ENCODE data around the gene HPSE2. TPM values are rescaled to one million over a fixed set of nuclear protein-coding genes. Genes with fewer than 3 reads are reported as not detected.

Gene HPSE2
- total RNA-seq, 1 donor from 2014 or later, result not detected

DNA sequence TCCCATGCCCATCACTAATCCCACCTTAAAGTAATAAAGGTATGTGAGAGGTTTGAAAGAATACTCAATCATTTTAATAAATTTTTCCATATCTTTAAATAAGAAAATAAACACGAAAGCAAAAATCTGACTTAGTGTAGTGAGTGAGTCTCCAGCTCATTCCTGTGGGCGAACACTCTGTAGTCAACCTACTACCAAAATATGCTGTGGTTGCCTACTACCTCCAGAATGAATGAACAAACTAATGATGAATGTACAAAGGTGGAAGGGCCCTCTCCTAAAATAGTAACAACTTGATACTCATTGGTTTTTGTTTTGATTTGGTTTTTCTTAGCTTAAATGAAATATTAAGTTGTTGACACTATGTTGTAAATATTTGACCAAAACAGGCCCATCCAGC lies 593.4 kb downstream of the HPSE2 start:
- Mint-ChIP-seq H3K27ac (ENCODE audit: unreplicated experiment) (no peak overlapping the region), H3K4me1 (ENCODE audit: unreplicated experiment) (peaks cover 3% of the 10 kb centered on the region), H3K36me3 (ENCODE audit: low read depth, unreplicated experiment) (no peaks in the 10 kb centered on the region), H3K27me3 (ENCODE audit: unreplicated experiment) (peaks cover 1% of the 10 kb centered on the region), H3K9me3 (ENCODE audit: unreplicated experiment) (no peaks in the 10 kb centered on the region), H3K4me3 (ENCODE audit: unreplicated experiment) (no peak overlapping the region)
- no peak for DNase-seq (ENCODE audit: low spot score)
- no peak for TF ChIP-seq CTCF (IDR thresholded peaks at IDR 0.05; ENCODE audit: unreplicated experiment)

- TF ChIP-seq CTCF (IDR thresholded peaks at IDR 0.05; ENCODE audit: unreplicated experiment), result no peak
- Mint-ChIP-seq H3K27ac (ENCODE audit: unreplicated experiment) (no peak overlapping the region), H3K9me3 (ENCODE audit: unreplicated experiment) (no peaks in the 10 kb centered on the region), H3K4me1 (ENCODE audit: unreplicated experiment) (no peaks in the 10 kb centered on the region), H3K36me3 (ENCODE audit: low read depth, unreplicated experiment) (no peaks in the 10 kb centered on the region), H3K27me3 (ENCODE audit: unreplicated experiment) (peaks cover 1% of the 10 kb centered on the region), H3K4me3 (ENCODE audit: unreplicated experiment) (no peak overlapping the region)
- no peak for DNase-seq (ENCODE audit: low spot score)
Observed at GRCh38 chr10:98638920-98639319, 596.7 kb downstream of the HPSE2 start.

DNA sequence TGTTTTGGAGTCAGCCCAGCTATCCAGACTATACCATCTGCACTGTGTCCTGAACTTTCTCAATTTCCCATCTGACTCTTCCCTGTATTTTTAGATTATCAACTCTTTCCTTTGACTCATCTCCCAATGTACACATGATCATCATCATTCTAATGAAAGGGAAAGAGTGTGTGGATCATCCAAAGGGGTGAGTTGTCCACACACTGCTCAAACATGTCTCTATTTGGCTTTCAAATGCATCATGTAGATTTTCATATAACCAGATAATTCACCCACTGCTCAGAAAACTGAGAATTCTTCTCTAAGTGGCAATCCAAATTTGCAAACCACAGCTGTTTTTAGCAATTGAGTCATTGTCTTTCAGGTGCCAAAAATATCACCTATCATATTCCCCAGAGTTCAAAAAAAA lies 598.7 kb downstream of the HPSE2 start:
- H3K27me3 Mint-ChIP-seq (ENCODE audit: unreplicated experiment), result peaks cover 1% of the 10 kb centered on the region
- TF ChIP-seq CTCF (IDR thresholded peaks at IDR 0.05; ENCODE audit: unreplicated experiment), result no peak
- H3K4me1 Mint-ChIP-seq (ENCODE audit: unreplicated experiment), result no peaks in the 10 kb centered on the region
- H3K9me3 Mint-ChIP-seq (ENCODE audit: unreplicated experiment), result no peaks in the 10 kb centered on the region
- H3K4me3 Mint-ChIP-seq (ENCODE audit: unreplicated experiment), result no peak overlapping the region
- H3K36me3 Mint-ChIP-seq (ENCODE audit: low read depth, unreplicated experiment), result no peaks in the 10 kb centered on the region
- no peak overlapping the region for H3K27ac Mint-ChIP-seq (ENCODE audit: unreplicated experiment)
- DNase-seq (ENCODE audit: low spot score), result no peak

- Mint-ChIP-seq H3K36me3 (ENCODE audit: low read depth, unreplicated experiment) (no peaks in the 10 kb centered on the region), H3K4me3 (ENCODE audit: unreplicated experiment) (no peak overlapping the region), H3K4me1 (ENCODE audit: unreplicated experiment) (peaks cover 3% of the 10 kb centered on the region), H3K27me3 (ENCODE audit: unreplicated experiment) (no peaks in the 10 kb centered on the region), H3K27ac (ENCODE audit: unreplicated experiment) (no peak overlapping the region), H3K9me3 (ENCODE audit: unreplicated experiment) (no peaks in the 10 kb centered on the region)
- no peak for DNase-seq (ENCODE audit: low spot score)
- TF ChIP-seq CTCF (IDR thresholded peaks at IDR 0.05; ENCODE audit: unreplicated experiment), result no peak
Observed at GRCh38 chr10:98632456-98633150, 603.0 kb downstream of the HPSE2 start.

DNA sequence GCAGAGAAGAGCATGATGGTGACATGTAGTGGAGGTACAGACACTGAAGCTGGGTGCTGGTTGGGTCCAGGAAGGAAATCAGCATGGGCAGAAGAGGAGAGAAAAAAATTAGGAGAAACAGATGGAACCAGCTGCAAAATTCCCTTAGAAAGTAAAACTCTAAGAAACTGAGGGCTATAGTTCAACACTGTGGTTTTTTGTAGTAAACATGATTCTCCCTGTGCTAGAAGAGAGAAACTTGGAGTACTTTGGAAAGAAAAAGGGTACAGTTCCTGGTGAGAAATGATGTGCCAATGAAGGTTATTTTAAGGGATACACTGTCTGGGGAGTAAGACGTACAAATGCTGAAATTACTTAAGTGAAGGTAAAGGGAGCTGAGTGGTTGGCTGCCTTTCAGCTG lies 607.4 kb downstream of the HPSE2 start:
- peaks cover 3% of the 10 kb centered on the region for H3K4me1 Mint-ChIP-seq (ENCODE audit: unreplicated experiment)
- H3K9me3 Mint-ChIP-seq (ENCODE audit: unreplicated experiment), result no peaks in the 10 kb centered on the region
- no peaks in the 10 kb centered on the region for H3K36me3 Mint-ChIP-seq (ENCODE audit: low read depth, unreplicated experiment)
- H3K27me3 Mint-ChIP-seq (ENCODE audit: unreplicated experiment), result peaks cover 1% of the 10 kb centered on the region
- no peak overlapping the region for H3K27ac Mint-ChIP-seq (ENCODE audit: unreplicated experiment)
- no peak for TF ChIP-seq CTCF (IDR thresholded peaks at IDR 0.05; ENCODE audit: unreplicated experiment)
- H3K4me3 Mint-ChIP-seq (ENCODE audit: unreplicated experiment), result no peak overlapping the region
- DNase-seq (ENCODE audit: low spot score), result no peak

Measured in endothelial cell (in vitro differentiated cells).